B cell (primary cell): ENCODE data around the gene CCDC85A. TPM values are rescaled to one million over a fixed set of nuclear protein-coding genes. Genes with fewer than 3 reads are reported as not detected.
A peak's percentile ranks its signal among the peaks of the same experiment; 100 is the strongest.

Experiments used
- ATAC-seq: fragments of 200-7000 bp; cut with Tn5 transposase; one replicate; pipeline ENCODE4 v1.10.0; 2021; ENCODE audit warnings: low read depth, mild to moderate bottlenecking, moderate number of reproducible peaks, moderate library complexity
- CTCF ChIA-PET: fragments of 350-600 bp; sonication (Branson Sonifier 250); formaldehyde crosslinking; loops from one replicate; lab custom pipeline; 2021; ENCODE audit warnings: antibody characterized with exemption, inconsistent platforms; lab: Charles Lee
- POLR2A ChIA-PET: fragments of 350-600 bp; sonication (Branson Sonifier 250); formaldehyde crosslinking; loops from one replicate; lab custom pipeline; 2021; ENCODE audit warnings: antibody characterized with exemption; lab: Charles Lee
- DNase-seq: peaks from one replicate; pipeline ENCODE4 v3.0.0; 2013
- H2AFZ ChIP-seq: 2 replicates; pipeline ENCODE4 v1.6.1; 2012; ENCODE audit warnings: mild to moderate bottlenecking, low read depth, low read length; ENCODE audit not compliant: insufficient read depth, poor library complexity, severe bottlenecking
- H3K27ac ChIP-seq, 2 donors: 1 replicate in 1 of 2; 2 replicates in 1 of 2; pipeline ENCODE4 v1.5.1; 2012 to 2013; ENCODE audit warnings: low read length in 2 of 2, mild to moderate bottlenecking in 2 of 2, moderate library complexity in 1 of 2
- H3K27me3 ChIP-seq, 4 experiments: fragments of 200-600 bp in 1 of 4; sonication (generic) in 1 of 4; replicated peaks in 1 of 4; 1 replicate in 2 of 4; 2 replicates in 2 of 4; pipeline versions ENCODE4 v1.6.1 to v1.7.0; 2013 to 2016; ENCODE audit warnings: low read length in 3 of 4, mild to moderate bottlenecking in 2 of 4, mixed read lengths in 1 of 4, moderate library complexity in 1 of 4; ENCODE audit not compliant: insufficient read depth in 4 of 4, control insufficient read depth in 3 of 4; ENCODE audit errors: control extremely low read depth in 1 of 4
- H3K36me3 ChIP-seq, 2 experiments: replicated peaks in 1 of 2; 1 replicate in 1 of 2; 2 replicates in 1 of 2; pipeline versions ENCODE4 v1.6.1 to v1.7.1; 2013; ENCODE audit warnings: low read length in 1 of 2; ENCODE audit not compliant: insufficient read depth in 2 of 2, control insufficient read depth in 1 of 2; ENCODE audit errors: control extremely low read depth in 1 of 2, extremely low read depth in 1 of 2
- H3K4me1 ChIP-seq, 2 donors: fragments of 200-600 bp in 1 of 2; sonication (generic) in 1 of 2; 1 replicate in 1 of 2; 2 replicates in 1 of 2; pipeline versions ENCODE4 v1.5.1 to v1.6.1; 2013 to 2017; ENCODE audit warnings: low read length in 2 of 2; ENCODE audit not compliant: control insufficient read depth in 2 of 2, insufficient read depth in 2 of 2
- H3K4me2 ChIP-seq: replicated peaks from 2 replicates; pipeline ENCODE3; 2012; ENCODE audit warnings: mild to moderate bottlenecking, low read depth, low read length; ENCODE audit not compliant: poor library complexity, severe bottlenecking
- H3K4me3 ChIP-seq, 5 experiments: fragments of 200-600 bp in 1 of 5; sonication (generic) in 1 of 5; 1 replicate in 3 of 5; 2 replicates in 2 of 5; pipeline versions ENCODE4 v1.5.1 to v1.7.0; 2011 to 2016; ENCODE audit warnings: low read length in 4 of 5, mild to moderate bottlenecking in 4 of 5, low read depth in 2 of 5, control low read depth in 1 of 5, moderate library complexity in 1 of 5; ENCODE audit not compliant: insufficient read depth in 1 of 5; ENCODE audit errors: control extremely low read depth in 1 of 5, extremely low read depth in 1 of 5
- H3K79me2 ChIP-seq: fragments of 200-600 bp; sonication (generic); one replicate; pipeline ENCODE4 v1.6.0; 2016; ENCODE audit warnings: low read length; ENCODE audit not compliant: control insufficient read depth, insufficient read depth
- H3K9ac ChIP-seq: fragments of 200-600 bp; sonication (generic); 2 replicates; pipeline ENCODE4 v1.6.1; 2017; ENCODE audit warnings: mild to moderate bottlenecking, low read length, moderate library complexity
- H3K9me3 ChIP-seq, 3 donors: one replicate each; pipeline versions ENCODE4 v1.6.1 to v1.7.1; 2013; ENCODE audit warnings: low read length in 2 of 3; ENCODE audit not compliant: control insufficient read depth in 2 of 3, insufficient read depth in 1 of 3; ENCODE audit errors: control extremely low read depth in 1 of 3
- H4K20me1 ChIP-seq: 2 replicates; pipeline ENCODE4 v1.6.0; 2012; ENCODE audit warnings: mild to moderate bottlenecking, low read length; ENCODE audit not compliant: insufficient read depth, control insufficient read depth, poor library complexity, severe bottlenecking
- H3K27ac Mint-ChIP-seq: one replicate; pipeline ENCODE4 v1.8.0; 2021; ENCODE audit warnings: mixed read lengths
- H3K27me3 Mint-ChIP-seq: one replicate; pipeline ENCODE4 v1.8.0; 2021; ENCODE audit warnings: mixed read lengths
- H3K4me1 Mint-ChIP-seq: one replicate; pipeline ENCODE4 v1.8.0; 2021; ENCODE audit warnings: mixed read lengths
- H3K4me3 Mint-ChIP-seq: one replicate; pipeline ENCODE4 v1.8.0; 2021; ENCODE audit warnings: mixed read lengths
- H3K9me3 Mint-ChIP-seq: one replicate; pipeline ENCODE4 v1.8.0; 2022; ENCODE audit warnings: mixed read lengths; ENCODE audit not compliant: insufficient read depth
- EZH2 ChIP-seq: IDR thresholded peaks from 2 replicates; pipeline ENCODE4 v1.6.1; 2012; ENCODE audit warnings: borderline replicate concordance, low read depth, mild to moderate bottlenecking, moderate library complexity, low read length; ENCODE audit not compliant: insufficient read depth, poor library complexity, severe bottlenecking
- WGBS: methylation state at CpG from one replicate; pipeline ENCODE4 v1.1.5; 2013; ENCODE audit warnings: missing lambda C conversion rate; ENCODE audit not compliant: insufficient coverage; 5-methylcytosine and 5-hydroxymethylcytosine counted together
- intact Hi-C: fragments of 100-400 bp; cut with micrococcal nuclease; formaldehyde crosslinking; loops from one replicate; pipeline ENCODE4 v1.10.0; 2022
- polyA plus RNA-seq: library from polyadenylated mRNA; depleted of rRNA; stranded (reverse); fragments of >200 nt; gene quantifications from 2 replicates; pipeline ENCODE4 v1.2.3, GENCODE V29; 2012
- total RNA-seq, 2 donors: library from RNA; stranded (reverse); fragments of 120-200 nt in 1 of 2; gene quantifications; 1 replicate in 1 of 2; 2 replicates in 1 of 2; pipeline versions ENCODE4 v1.2.3 to v1.2.4, GENCODE V29; 2013 to 2022
- TF ChIP-seq, protein P1 (sequence below): fragments of 200-600 bp; IDR thresholded peaks from one replicate; pipeline ENCODE4 v1.8.0; 2022; ENCODE audit warnings: antibody characterized with exemption, mild to moderate bottlenecking

CCDC85A gene
- total and polyA plus RNA-seq, 2 donors (not counting 1 experiment from before 2014, with no cell fraction given), result 0.15 TPM; not detected in 1

DNA sequence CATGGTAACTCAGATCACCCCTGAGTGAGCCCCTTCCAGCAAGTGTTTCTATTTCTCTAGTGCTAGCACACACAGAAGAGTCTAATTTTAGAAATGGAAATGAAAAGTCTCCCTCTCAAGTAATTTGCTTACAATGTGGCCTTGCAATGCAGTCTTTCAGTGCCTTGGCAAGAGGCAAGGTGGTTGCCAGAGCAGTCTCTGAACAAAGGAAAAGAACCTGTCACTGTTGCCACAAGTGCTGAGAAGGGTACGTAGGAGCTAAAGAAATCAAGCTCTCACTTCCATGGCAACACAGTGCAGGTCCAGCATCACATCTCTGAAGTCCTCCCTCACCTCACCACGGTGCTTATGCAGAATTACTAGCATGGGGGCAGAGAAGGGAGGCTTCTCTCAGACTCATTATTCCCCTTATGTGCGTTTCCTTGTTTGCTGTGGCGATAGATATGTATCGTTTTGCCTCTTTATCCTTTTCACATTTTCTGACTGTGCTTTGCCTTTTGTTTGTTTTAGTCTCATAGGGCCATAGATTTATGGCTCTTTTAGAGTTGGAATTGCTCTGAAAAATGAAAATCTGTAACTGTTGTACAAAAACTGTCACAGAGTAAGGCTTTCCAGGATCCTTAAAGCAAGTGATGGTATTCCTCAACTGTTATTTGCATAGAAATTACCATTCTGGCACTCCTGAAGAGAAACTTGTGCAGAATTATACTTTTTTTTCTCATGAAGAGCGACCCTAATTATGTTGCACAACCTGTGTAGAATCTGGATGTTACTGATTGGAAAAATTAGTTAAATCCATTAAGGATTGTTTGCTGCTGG lies 164.8 kb downstream of the CCDC85A start:
- H3K79me2 ChIP-seq, result no peaks in the 10 kb centered on the region
- WGBS, result 100% methylated on average over 1 of the region's 6 CpGs
- no peaks in the 10 kb centered on the region for H3K4me1 ChIP-seq
- ChIA-PET POLR2A (no interaction called here), CTCF (no interaction called here)
- no peaks in the 10 kb centered on the region for H3K27me3 ChIP-seq
- Mint-ChIP-seq H3K4me1 (no peaks in the 10 kb centered on the region), H3K9me3 (no peaks in the 10 kb centered on the region), H3K27ac (no peak overlapping the region), H3K4me3 (no peak overlapping the region), H3K27me3 (no peaks in the 10 kb centered on the region)
- DNase-seq, result peak; percentile 2
- no peak for ATAC-seq
- intact Hi-C loops, result no loop called here
- H3K4me3 ChIP-seq, result no peak overlapping the region
- no peaks in the 10 kb centered on the region for H3K9me3 ChIP-seq
- H3K4me2 ChIP-seq, result no peak overlapping the region
- no peak for TF ChIP-seq EZH2
- TF ChIP-seq, protein P1, sequence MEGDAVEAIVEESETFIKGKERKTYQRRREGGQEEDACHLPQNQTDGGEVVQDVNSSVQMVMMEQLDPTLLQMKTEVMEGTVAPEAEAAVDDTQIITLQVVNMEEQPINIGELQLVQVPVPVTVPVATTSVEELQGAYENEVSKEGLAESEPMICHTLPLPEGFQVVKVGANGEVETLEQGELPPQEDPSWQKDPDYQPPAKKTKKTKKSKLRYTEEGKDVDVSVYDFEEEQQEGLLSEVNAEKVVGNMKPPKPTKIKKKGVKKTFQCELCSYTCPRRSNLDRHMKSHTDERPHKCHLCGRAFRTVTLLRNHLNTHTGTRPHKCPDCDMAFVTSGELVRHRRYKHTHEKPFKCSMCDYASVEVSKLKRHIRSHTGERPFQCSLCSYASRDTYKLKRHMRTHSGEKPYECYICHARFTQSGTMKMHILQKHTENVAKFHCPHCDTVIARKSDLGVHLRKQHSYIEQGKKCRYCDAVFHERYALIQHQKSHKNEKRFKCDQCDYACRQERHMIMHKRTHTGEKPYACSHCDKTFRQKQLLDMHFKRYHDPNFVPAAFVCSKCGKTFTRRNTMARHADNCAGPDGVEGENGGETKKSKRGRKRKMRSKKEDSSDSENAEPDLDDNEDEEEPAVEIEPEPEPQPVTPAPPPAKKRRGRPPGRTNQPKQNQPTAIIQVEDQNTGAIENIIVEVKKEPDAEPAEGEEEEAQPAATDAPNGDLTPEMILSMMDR, result no peak
- no peak overlapping the region for H2AFZ ChIP-seq
- no peaks in the 10 kb centered on the region for H3K36me3 ChIP-seq
- no peaks in the 10 kb centered on the region for H4K20me1 ChIP-seq
- H3K9ac ChIP-seq, result no peak overlapping the region
- no peak overlapping the region for H3K27ac ChIP-seq

DNA sequence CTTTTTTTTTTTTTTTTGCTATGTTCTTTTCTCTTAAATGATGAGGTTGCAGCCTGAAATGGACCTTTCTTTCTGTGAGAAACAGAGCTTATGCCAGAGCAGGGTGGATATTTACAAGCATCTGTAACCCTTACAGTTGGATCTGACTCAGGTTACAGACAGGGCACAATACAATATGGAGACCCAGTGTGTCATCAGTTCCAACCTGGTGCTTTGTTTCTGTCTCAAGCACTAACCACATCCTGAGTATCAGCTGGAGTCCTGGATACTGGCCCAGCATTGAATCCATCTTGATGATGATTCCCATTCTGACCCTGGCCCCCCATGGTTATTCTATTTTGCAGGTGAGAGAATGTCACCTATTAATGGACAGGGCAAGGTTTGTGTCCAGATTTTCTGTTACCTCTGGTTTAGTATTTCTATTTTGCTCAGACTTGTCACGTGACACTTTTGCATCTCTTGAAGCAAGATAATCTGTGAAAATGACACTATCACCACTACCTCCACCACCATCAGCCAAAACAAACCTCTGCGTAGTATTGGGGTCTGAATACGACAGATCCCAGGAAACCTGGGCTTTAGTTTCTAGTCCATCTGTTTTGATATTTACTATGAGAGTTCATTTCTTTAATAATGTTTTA lies 174.0 kb downstream of the CCDC85A start:
- no peaks in the 10 kb centered on the region for H3K79me2 ChIP-seq
- H3K27ac ChIP-seq, result no peak overlapping the region
- no peak overlapping the region for H3K4me3 ChIP-seq
- no peaks in the 10 kb centered on the region for H4K20me1 ChIP-seq
- ChIA-PET POLR2A (no interaction called here), CTCF (no interaction called here)
- no CpG with 5 or more reads among the region's 3 CpGs for WGBS
- H3K9me3 ChIP-seq, result no peaks in the 10 kb centered on the region
- Mint-ChIP-seq H3K9me3 (peaks cover 2% of the 10 kb centered on the region), H3K27me3 (no peaks in the 10 kb centered on the region), H3K4me1 (no peaks in the 10 kb centered on the region), H3K27ac (no peak overlapping the region), H3K4me3 (no peak overlapping the region)
- H3K4me1 ChIP-seq, result no peaks in the 10 kb centered on the region
- H2AFZ ChIP-seq, result no peak overlapping the region
- DNase-seq, result no peak
- TF ChIP-seq, protein P1, result no peak
- no peak for TF ChIP-seq EZH2
- H3K9ac ChIP-seq, result no peak overlapping the region
- H3K36me3 ChIP-seq, result no peaks in the 10 kb centered on the region
- ATAC-seq, result no peak
- no peaks in the 10 kb centered on the region for H3K27me3 ChIP-seq
- no peak overlapping the region for H3K4me2 ChIP-seq
- intact Hi-C loops, result no loop called here
